HUES64 (cell line): Measurements from ENCODE around the gene AMZ2.
"Not testable (repeated sequence)": the region's sequence is repeated elsewhere in the genome, so short reads cannot be mapped to it uniquely, and the experiment has no call there.

Experiments used
- H3K27ac ChIP-seq: 2 replicates; pipeline ENCODE4 v1.7.0; 2013; ENCODE audit warnings: low read depth, low read length, inconsistent platforms
- H3K27me3 ChIP-seq: 2 replicates; pipeline ENCODE4 v1.6.1; 2013; ENCODE audit warnings: mild to moderate bottlenecking, low read length; ENCODE audit not compliant: insufficient read depth
- H3K36me3 ChIP-seq: 2 replicates; pipeline ENCODE4 v1.6.1; 2013; ENCODE audit warnings: mild to moderate bottlenecking, low read length; ENCODE audit not compliant: insufficient read depth
- H3K4me1 ChIP-seq: 2 replicates; pipeline ENCODE4 v1.6.1; 2013; ENCODE audit warnings: mild to moderate bottlenecking, low read length, moderate library complexity; ENCODE audit not compliant: insufficient read depth
- H3K4me3 ChIP-seq: 2 replicates; pipeline ENCODE4 v1.5.1; 2013; ENCODE audit warnings: mild to moderate bottlenecking, low read length, moderate library complexity
- H3K9ac ChIP-seq: 2 replicates; pipeline ENCODE4 v1.6.1; 2013; ENCODE audit warnings: mild to moderate bottlenecking, low read depth, low read length
- H3K9me3 ChIP-seq: 2 replicates; pipeline ENCODE4 v1.6.1; 2013; ENCODE audit warnings: low read depth, low read length; ENCODE audit not compliant: insufficient read depth
- WGBS: fragments of 150-250, 120-280 bp; methylation state at CpG from one replicate; pipeline ENCODE4 v1.1.7; 2013; ENCODE audit warnings: missing lambda C conversion rate; 5-methylcytosine and 5-hydroxymethylcytosine counted together

Gene AMZ2

DNA sequence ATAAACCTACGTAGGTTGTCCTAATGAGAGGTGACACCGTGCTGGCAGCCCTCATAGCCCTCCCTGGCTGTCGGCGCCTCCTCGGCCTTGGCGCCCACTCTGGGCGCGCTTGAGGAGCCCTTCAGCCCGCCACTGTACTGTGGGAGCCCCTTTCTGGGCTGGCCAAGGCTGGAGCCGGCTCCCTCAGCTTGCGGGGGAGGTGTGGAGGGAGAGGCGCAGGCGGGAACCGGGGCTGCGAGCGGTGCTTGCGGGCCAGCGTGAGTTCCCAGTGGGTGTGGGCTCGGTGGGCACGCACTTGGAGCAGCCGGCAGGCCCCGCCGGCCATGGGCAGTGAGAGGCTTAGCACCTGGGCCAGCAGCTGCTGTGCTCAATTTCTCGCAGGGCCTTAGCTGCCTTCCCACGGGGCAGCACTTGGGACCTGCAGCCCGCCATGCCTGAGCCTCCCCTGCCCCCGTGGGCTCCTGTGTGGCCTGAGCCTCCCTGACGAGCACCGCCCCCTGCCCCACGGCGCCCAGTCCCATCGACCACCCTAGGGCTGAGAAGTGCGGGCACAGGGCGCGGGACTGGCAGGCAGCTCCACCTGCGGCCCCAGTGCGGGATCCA, 40.1 kb upstream of the AMZ2 start:
- no peak overlapping the region for H3K9ac ChIP-seq
- WGBS = 94% methylated on average over 37 of the region's 37 CpGs

GRCh38 chr17:68208651-68209050, 39.2 kb upstream of the AMZ2 start:
- not testable (repeated sequence) for H3K9ac ChIP-seq, H3K9me3 ChIP-seq, H3K27ac ChIP-seq, H3K4me3 ChIP-seq, H3K4me1 ChIP-seq
- WGBS = 96% methylated on average over 19 of the region's 19 CpGs
- H3K27me3 ChIP-seq = peaks cover 19% of the 10 kb centered on the region
- peaks cover 22% of the 10 kb centered on the region for H3K36me3 ChIP-seq

More for the DNA sequence above, 40.1 kb upstream of the AMZ2 start:
- Histone ChIP-seq H3K36me3 (peaks cover 22% of the 10 kb centered on the region), H3K27me3 (peaks cover 28% of the 10 kb centered on the region), H3K4me3 (no peak overlapping the region), H3K27ac (no peak overlapping the region), H3K9me3 (no peaks in the 10 kb centered on the region), H3K4me1 (no peaks in the 10 kb centered on the region)

- not testable (repeated sequence) for H3K9ac ChIP-seq, H3K4me3 ChIP-seq, H3K9me3 ChIP-seq, H3K4me1 ChIP-seq, H3K27ac ChIP-seq
- Histone ChIP-seq H3K27me3 (peaks cover 12% of the 10 kb centered on the region), H3K36me3 (peaks cover 22% of the 10 kb centered on the region)
- WGBS = 95% methylated on average over 13 of the region's 13 CpGs
These were observed 38.5 kb upstream of the AMZ2 start for GRCh38 chr17:68209191-68209900.

DNA sequence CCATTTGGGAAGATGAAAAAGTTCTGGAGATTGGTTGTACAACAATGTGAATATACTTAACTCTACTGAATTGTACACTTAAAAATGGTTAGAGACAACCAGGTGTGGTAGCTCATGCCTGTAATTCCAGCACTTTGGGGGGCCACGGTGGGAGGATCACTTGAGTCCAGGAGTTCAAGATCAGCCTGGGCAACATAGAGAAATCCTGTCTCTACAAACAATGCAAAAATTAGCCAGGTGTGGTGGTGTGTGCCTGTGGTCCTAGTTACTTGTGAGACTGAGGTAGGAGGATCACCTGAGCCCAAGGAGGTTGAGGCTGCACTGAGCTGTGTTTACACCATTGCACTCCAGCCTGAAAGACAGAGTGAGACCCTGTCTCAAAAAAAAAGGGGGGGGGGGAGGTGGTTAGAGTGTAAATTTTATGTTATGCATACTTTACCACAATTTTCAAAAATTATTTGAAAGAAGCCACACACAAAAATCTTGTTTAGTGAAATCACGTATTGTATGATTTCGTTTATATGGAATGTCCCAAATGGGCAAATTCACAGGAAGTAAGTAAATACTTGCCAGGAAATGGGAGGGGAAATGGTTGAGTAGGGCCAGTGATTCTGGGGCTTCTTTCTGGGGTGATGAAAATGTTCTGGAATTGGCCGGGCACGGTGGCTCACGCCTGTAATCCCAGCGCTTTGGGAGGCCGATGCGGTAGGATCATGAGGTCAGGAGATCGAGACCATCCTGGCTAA, 37.1 kb upstream of the AMZ2 start:
- Histone ChIP-seq H3K4me1 (no peaks in the 10 kb centered on the region), H3K9me3 (no peaks in the 10 kb centered on the region), H3K27me3 (peaks cover 3% of the 10 kb centered on the region; the same call in 1 of the 2 replicates), H3K4me3 (no peak overlapping the region), H3K27ac (no peak overlapping the region), H3K9ac (no peak overlapping the region), H3K36me3 (peaks cover 22% of the 10 kb centered on the region)
- WGBS = 96% methylated on average over 10 of the region's 10 CpGs

DNA sequence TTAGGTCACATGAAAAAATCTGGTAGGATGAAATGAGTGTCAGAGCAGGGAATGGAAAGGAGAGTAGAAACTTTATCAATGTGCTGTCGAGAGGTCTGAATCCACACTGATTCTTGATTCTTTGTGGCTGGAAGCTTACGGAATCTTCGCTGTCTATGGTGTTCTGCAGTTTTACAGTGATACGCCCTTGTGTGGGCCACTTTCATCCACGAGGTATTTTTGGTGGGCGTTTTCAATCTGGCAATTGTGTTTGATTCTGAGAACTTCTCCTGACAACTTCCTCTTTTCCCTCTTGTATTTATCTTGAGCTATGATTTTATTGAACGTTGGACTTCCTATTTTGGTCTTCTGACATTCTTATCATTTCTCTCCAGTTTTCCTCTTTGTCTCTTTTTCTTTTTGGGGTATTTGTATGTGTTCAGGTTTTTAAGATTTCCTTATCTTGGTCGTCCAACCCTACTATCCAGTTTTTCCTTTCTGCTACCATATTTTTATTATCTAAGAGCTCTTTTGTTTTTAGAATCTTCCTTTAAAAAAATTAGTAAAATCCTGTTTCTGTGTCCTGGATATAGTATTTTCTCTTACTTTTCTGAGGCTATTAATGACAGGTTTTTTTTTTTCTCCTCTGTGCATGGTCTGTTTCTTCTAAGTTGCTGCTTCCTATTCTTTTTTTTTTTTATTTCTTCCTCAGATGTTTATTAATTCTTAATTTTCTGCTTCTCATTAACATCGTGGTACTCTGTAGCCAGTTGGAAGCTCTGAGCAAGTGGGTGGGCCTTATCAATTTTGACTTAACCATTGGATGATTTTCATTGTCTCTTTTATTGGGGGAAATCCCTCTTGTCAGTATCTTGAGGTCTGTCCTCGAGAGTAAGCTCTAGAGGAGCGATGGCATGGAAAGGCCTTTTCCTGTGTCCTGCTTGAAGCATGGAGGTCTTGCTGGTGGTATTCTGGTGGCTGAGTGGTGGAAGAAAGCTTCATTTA, 34.1 kb upstream of the AMZ2 start:
- H3K9ac ChIP-seq, H3K27me3 ChIP-seq, H3K9me3 ChIP-seq, H3K4me1 ChIP-seq, H3K4me3 ChIP-seq, H3K27ac ChIP-seq: not testable (repeated sequence)
- H3K36me3 ChIP-seq = peaks cover 21% of the 10 kb centered on the region
- WGBS = 90% methylated on average over 9 of the region's 11 CpGs

DNA sequence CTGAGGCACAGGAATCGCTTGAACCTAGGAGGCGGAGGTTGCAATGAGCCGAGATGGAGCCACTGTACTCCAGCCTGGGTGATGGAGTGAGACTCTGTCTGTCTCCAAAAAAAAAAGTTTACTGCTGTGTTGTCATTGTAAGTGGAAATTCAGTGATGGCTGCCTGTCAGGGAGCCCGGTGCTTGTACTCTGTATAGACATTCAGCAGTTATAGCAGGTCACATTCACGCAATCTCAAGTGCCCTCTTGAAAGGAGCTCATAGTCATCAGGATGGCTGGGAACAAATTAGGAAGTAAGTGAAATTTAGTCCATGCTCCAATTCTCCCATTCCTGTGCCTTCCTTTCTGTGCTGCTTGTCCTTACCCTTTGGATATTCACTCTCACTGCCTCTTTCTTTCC, 32.4 kb upstream of the AMZ2 start:
- H3K4me3 ChIP-seq, H3K9ac ChIP-seq, H3K4me1 ChIP-seq, H3K9me3 ChIP-seq, H3K27me3 ChIP-seq, H3K27ac ChIP-seq: not testable (repeated sequence)
- WGBS = 92% methylated on average over 5 of the region's 5 CpGs
- peaks cover 11% of the 10 kb centered on the region for H3K36me3 ChIP-seq

GRCh38 chr17:68219429-68219828, 28.4 kb upstream of the AMZ2 start:
- H3K27me3 ChIP-seq, H3K27ac ChIP-seq, H3K36me3 ChIP-seq, H3K4me3 ChIP-seq, H3K9ac ChIP-seq, H3K4me1 ChIP-seq, H3K9me3 ChIP-seq: not testable (repeated sequence)
- 91% methylated on average over 3 of the region's 5 CpGs for WGBS

DNA sequence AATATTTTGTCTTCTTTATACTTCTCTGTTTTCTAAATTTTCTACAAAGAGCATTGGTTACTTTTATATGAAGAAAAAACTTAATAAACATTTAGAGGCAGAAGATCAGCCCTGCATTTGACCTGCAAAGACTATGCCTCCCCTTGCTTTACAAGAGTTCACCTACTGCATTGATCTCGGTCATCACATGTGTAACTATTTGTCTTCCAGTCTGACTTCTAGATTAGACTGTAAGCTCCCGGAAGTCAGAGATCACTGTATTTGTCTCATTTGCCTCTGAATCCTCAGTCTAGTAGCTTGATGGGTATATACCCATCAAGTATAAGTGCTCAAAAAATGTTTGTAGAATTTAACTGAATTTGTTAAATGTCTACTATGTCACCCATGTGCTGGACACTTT, 27.7 kb upstream of the AMZ2 start:
- not testable (repeated sequence) for H3K36me3 ChIP-seq, H3K4me3 ChIP-seq, H3K9ac ChIP-seq, H3K27ac ChIP-seq, H3K4me1 ChIP-seq, H3K27me3 ChIP-seq, H3K9me3 ChIP-seq
- 100% methylated on average over 1 of the region's 2 CpGs for WGBS

DNA sequence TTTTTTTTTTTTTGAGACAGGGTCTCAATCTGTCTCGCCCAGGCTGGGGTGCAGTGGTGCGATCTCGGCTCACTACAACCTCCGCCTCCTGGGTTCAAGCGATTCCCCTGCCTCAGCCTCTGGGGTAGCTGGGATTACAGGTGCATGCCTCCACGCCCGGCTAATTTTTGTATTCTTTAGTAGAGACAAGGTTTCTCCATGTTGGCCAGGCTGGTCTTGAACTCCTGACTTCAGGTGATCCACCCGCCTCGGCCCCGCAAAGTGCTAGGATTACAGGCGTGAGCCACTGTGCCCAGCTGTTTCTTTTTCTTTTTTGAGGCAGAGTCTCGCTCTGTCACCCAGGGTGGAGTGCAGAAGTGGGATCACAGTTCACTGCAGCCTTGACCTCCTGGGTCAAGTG, 27.1 kb upstream of the AMZ2 start:
- 96% methylated on average over 12 of the region's 12 CpGs for WGBS
- not testable (repeated sequence) for H3K9me3 ChIP-seq, H3K4me3 ChIP-seq, H3K4me1 ChIP-seq, H3K36me3 ChIP-seq, H3K27me3 ChIP-seq, H3K27ac ChIP-seq, H3K9ac ChIP-seq

DNA sequence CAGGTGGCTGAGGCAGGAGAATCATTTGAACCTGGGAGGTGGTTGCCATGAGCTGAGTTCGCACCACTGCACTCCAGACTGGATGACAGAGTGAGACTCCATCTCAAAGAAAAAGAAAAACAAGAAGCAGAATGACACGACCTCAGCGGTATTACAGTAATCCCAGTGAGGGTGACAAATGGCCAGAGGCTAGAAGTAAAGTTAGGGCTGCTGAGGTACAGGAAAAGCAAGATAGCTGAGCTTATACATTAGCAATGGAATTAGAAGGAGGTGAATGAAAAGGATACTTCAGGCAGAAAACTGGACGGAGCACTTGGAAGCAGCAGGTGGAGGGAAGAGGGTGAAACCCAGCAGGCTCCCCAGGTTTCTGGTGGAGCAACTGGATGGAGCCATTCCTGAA, 26.1 kb upstream of the AMZ2 start:
- no peaks in the 10 kb centered on the region for H3K9me3 ChIP-seq
- no peaks in the 10 kb centered on the region for H3K4me1 ChIP-seq
- H3K27me3 ChIP-seq = no peaks in the 10 kb centered on the region
- WGBS = 92% methylated on average over 4 of the region's 4 CpGs
- no peak overlapping the region for H3K27ac ChIP-seq
- H3K9ac ChIP-seq = no peak overlapping the region
- H3K36me3 ChIP-seq = no peaks in the 10 kb centered on the region
- no peak overlapping the region for H3K4me3 ChIP-seq

GRCh38 chr17:68222606-68223005, 25.2 kb upstream of the AMZ2 start:
- no peaks in the 10 kb centered on the region for H3K27me3 ChIP-seq
- WGBS = 86% methylated on average over 8 of the region's 8 CpGs

More at GRCh38 chr17:68222606-68223005, 25.2 kb upstream of the AMZ2 start:
- Histone ChIP-seq H3K9me3 (no peaks in the 10 kb centered on the region), H3K4me1 (no peaks in the 10 kb centered on the region), H3K4me3 (no peak overlapping the region), H3K27ac (no peak overlapping the region), H3K36me3 (no peaks in the 10 kb centered on the region), H3K9ac (no peak overlapping the region)
